ENCODE results near the gene FOXP1.

Gene FOXP1

GRCh38 chr3:71428841-71429596 lies 154.5 kb downstream of the FOXP1 start:
- Histone ChIP-seq H4K8ac (ENCODE audit: low read depth, low read length) (no peak overlapping the region), H3K79me2 (ENCODE audit: control insufficient read depth, insufficient read depth, low read length, poor library complexity) (no peaks in the 10 kb centered on the region), H3K4me1 (ENCODE audit: control insufficient read depth in 1 of 2, insufficient read depth in 2 of 2, low read length in 2 of 2) (peaks cover 5 to 15% of the 10 kb centered on the region in 2 experiments), H3K9me3 (ENCODE audit: insufficient read depth, low read depth, low read length) (no peaks in the 10 kb centered on the region), H2AFZ (ENCODE audit: insufficient read depth, low read length, poor library complexity) (no peak overlapping the region), H3K27me3 (ENCODE audit: insufficient read depth, low read length) (no peaks in the 10 kb centered on the region), H2BK5ac (ENCODE audit: low read depth, low read length, poor library complexity) (no peak overlapping the region), H3K4me3 (ENCODE audit: low read depth, low read length) (no peak overlapping the region), H3K4me2 (ENCODE audit: low read length) (no peak overlapping the region), H3K14ac (ENCODE audit: low read length) (no peak overlapping the region), H2BK120ac (ENCODE audit: insufficient read depth, low read length, poor library complexity) (no peak overlapping the region), H4K12ac (ENCODE audit: low read depth, low read length) (no peak overlapping the region), H2AK5ac (ENCODE audit: low read length) (no peak overlapping the region), H2BK12ac (ENCODE audit: low read length) (no peak overlapping the region), H3K23ac (ENCODE audit: low read length) (no peak overlapping the region), H4K91ac (ENCODE audit: low read depth, low read length) (no peak overlapping the region), H3K36me3 (ENCODE audit: control insufficient read depth in 1 of 2, insufficient read depth in 2 of 2, low read length in 2 of 2) (no peaks in the 10 kb centered on the region), H3K18ac (ENCODE audit: low read length) (no peak overlapping the region), H3K27ac (ENCODE audit: low read depth, low read length) (no peak overlapping the region), H3K4ac (ENCODE audit: low read depth, low read length) (no peak overlapping the region), H3K79me1 (ENCODE audit: low read length) (no peaks in the 10 kb centered on the region), H3K9ac (ENCODE audit: low read length) (no peak overlapping the region)
- peak; percentile 50 to 69 for DNase-seq
- WGBS (ENCODE audit: extremely low coverage, insufficient coverage, insufficient read length) = no CpG with 5 or more reads among the region's 17 CpGs

GRCh38 chr3:71425491-71426071 lies 157.9 kb downstream of the FOXP1 start:
- Histone ChIP-seq H3K14ac (ENCODE audit: low read length) (no peak overlapping the region), H4K8ac (ENCODE audit: low read depth, low read length) (no peak overlapping the region), H3K79me1 (ENCODE audit: low read length) (no peaks in the 10 kb centered on the region), H2BK12ac (ENCODE audit: low read length) (no peak overlapping the region), H3K27me3 (ENCODE audit: insufficient read depth, low read length) (no peaks in the 10 kb centered on the region), H3K9me3 (ENCODE audit: insufficient read depth, low read depth, low read length) (no peaks in the 10 kb centered on the region), H3K9ac (ENCODE audit: low read length) (no peak overlapping the region), H4K12ac (ENCODE audit: low read depth, low read length) (no peak overlapping the region), H3K4me1 (ENCODE audit: control insufficient read depth in 1 of 2, insufficient read depth in 2 of 2, low read length in 2 of 2) (peaks cover 0 to 5% of the 10 kb centered on the region in 2 experiments), H2BK5ac (ENCODE audit: low read depth, low read length, poor library complexity) (no peak overlapping the region), H3K4me3 (ENCODE audit: low read depth, low read length) (no peak overlapping the region), H3K27ac (ENCODE audit: low read depth, low read length) (no peak overlapping the region), H3K18ac (ENCODE audit: low read length) (no peak overlapping the region), H3K79me2 (ENCODE audit: control insufficient read depth, insufficient read depth, low read length, poor library complexity) (no peaks in the 10 kb centered on the region), H3K23ac (ENCODE audit: low read length) (no peak overlapping the region), H4K91ac (ENCODE audit: low read depth, low read length) (no peak overlapping the region), H3K36me3 (ENCODE audit: control insufficient read depth in 1 of 2, insufficient read depth in 2 of 2, low read length in 2 of 2) (no peaks in the 10 kb centered on the region), H2AK5ac (ENCODE audit: low read length) (no peak overlapping the region), H2BK120ac (ENCODE audit: insufficient read depth, low read length, poor library complexity) (no peak overlapping the region), H3K4me2 (ENCODE audit: low read length) (no peak overlapping the region), H2AFZ (ENCODE audit: insufficient read depth, low read length, poor library complexity) (no peak overlapping the region), H3K4ac (ENCODE audit: low read depth, low read length) (no peak overlapping the region)
- DNase-seq = no peak
- no CpG with 5 or more reads among the region's 2 CpGs for WGBS (ENCODE audit: extremely low coverage, insufficient coverage, insufficient read length)

GRCh38 chr3:71423151-71423906 lies 160.2 kb downstream of the FOXP1 start:
- Histone ChIP-seq H3K79me1 (ENCODE audit: low read length) (no peaks in the 10 kb centered on the region), H3K27ac (ENCODE audit: low read depth, low read length) (no peak overlapping the region), H3K4me3 (ENCODE audit: low read depth, low read length) (no peak overlapping the region), H3K4me2 (ENCODE audit: low read length) (no peak overlapping the region), H2AK5ac (ENCODE audit: low read length) (no peak overlapping the region), H3K4ac (ENCODE audit: low read depth, low read length) (no peak overlapping the region), H3K79me2 (ENCODE audit: control insufficient read depth, insufficient read depth, low read length, poor library complexity) (no peaks in the 10 kb centered on the region), H2AFZ (ENCODE audit: insufficient read depth, low read length, poor library complexity) (no peak overlapping the region), H3K36me3 (ENCODE audit: control insufficient read depth in 1 of 2, insufficient read depth in 2 of 2, low read length in 2 of 2) (no peaks in the 10 kb centered on the region), H4K8ac (ENCODE audit: low read depth, low read length) (no peak overlapping the region), H4K91ac (ENCODE audit: low read depth, low read length) (no peak overlapping the region), H3K23ac (ENCODE audit: low read length) (no peak overlapping the region), H3K4me1 (ENCODE audit: control insufficient read depth in 1 of 2, insufficient read depth in 2 of 2, low read length in 2 of 2) (no peaks in the 10 kb centered on the region), H2BK5ac (ENCODE audit: low read depth, low read length, poor library complexity) (no peak overlapping the region), H3K9ac (ENCODE audit: low read length) (no peak overlapping the region), H2BK12ac (ENCODE audit: low read length) (no peak overlapping the region), H3K14ac (ENCODE audit: low read length) (no peak overlapping the region), H3K27me3 (ENCODE audit: insufficient read depth, low read length) (no peaks in the 10 kb centered on the region), H3K18ac (ENCODE audit: low read length) (no peak overlapping the region), H3K9me3 (ENCODE audit: insufficient read depth, low read depth, low read length) (no peaks in the 10 kb centered on the region), H4K12ac (ENCODE audit: low read depth, low read length) (no peak overlapping the region), H2BK120ac (ENCODE audit: insufficient read depth, low read length, poor library complexity) (no peak overlapping the region)
- DNase-seq = no peak
- no CpG with 5 or more reads among the region's 12 CpGs for WGBS (ENCODE audit: extremely low coverage, insufficient coverage, insufficient read length)

- no peak overlapping the region for H4K8ac ChIP-seq (ENCODE audit: low read depth, low read length)
- no peaks in the 10 kb centered on the region for H3K4me1 ChIP-seq (ENCODE audit: control insufficient read depth in 1 of 2, insufficient read depth in 2 of 2, low read length in 2 of 2)
- no peak overlapping the region for H3K4ac ChIP-seq (ENCODE audit: low read depth, low read length)
- H2AFZ ChIP-seq (ENCODE audit: insufficient read depth, low read length, poor library complexity) = no peak overlapping the region
- H3K27ac ChIP-seq (ENCODE audit: low read depth, low read length) = no peak overlapping the region
- DNase-seq = no peak
- H3K9me3 ChIP-seq (ENCODE audit: insufficient read depth, low read depth, low read length) = no peaks in the 10 kb centered on the region
- H3K9ac ChIP-seq (ENCODE audit: low read length) = no peak overlapping the region
- H2BK5ac ChIP-seq (ENCODE audit: low read depth, low read length, poor library complexity) = no peak overlapping the region
- no peak overlapping the region for H3K14ac ChIP-seq (ENCODE audit: low read length)
- no peak overlapping the region for H2BK12ac ChIP-seq (ENCODE audit: low read length)
- H3K4me3 ChIP-seq (ENCODE audit: low read depth, low read length) = no peak overlapping the region
- H2BK120ac ChIP-seq (ENCODE audit: insufficient read depth, low read length, poor library complexity) = no peak overlapping the region
- WGBS (ENCODE audit: extremely low coverage, insufficient coverage, insufficient read length) = 100% methylated on average over 1 of the region's 12 CpGs
- no peak overlapping the region for H3K4me2 ChIP-seq (ENCODE audit: low read length)
- no peak overlapping the region for H3K18ac ChIP-seq (ENCODE audit: low read length)
- no peaks in the 10 kb centered on the region for H3K36me3 ChIP-seq (ENCODE audit: control insufficient read depth in 1 of 2, insufficient read depth in 2 of 2, low read length in 2 of 2)
- no peaks in the 10 kb centered on the region for H3K79me2 ChIP-seq (ENCODE audit: control insufficient read depth, insufficient read depth, low read length, poor library complexity)
- no peaks in the 10 kb centered on the region for H3K27me3 ChIP-seq (ENCODE audit: insufficient read depth, low read length)
- H4K12ac ChIP-seq (ENCODE audit: low read depth, low read length) = no peak overlapping the region
- no peak overlapping the region for H4K91ac ChIP-seq (ENCODE audit: low read depth, low read length)
- H2AK5ac ChIP-seq (ENCODE audit: low read length) = no peak overlapping the region
- H3K23ac ChIP-seq (ENCODE audit: low read length) = no peak overlapping the region
- no peaks in the 10 kb centered on the region for H3K79me1 ChIP-seq (ENCODE audit: low read length)
Observed at GRCh38 chr3:71421820-71422566, 161.5 kb downstream of the FOXP1 start.

Measured in trophoblast cell (in vitro differentiated cells and primary cell).